Calu3 (cell line): ENCODE measurements around the gene PROCR. TPM values are rescaled to one million over a fixed set of nuclear protein-coding genes. Genes with fewer than 3 reads are reported as not detected.
"Not testable (repeated sequence)": the region's sequence is repeated elsewhere in the genome, so short reads cannot be mapped to it uniquely, and the experiment has no call there.

ENCODE experiments used
- BruUV-seq: library from RNA; stranded (reverse); fragments of 400-500 nt; replicated peaks from 2 replicates; lab custom pipeline; 2021; lab: Mats Ljungman, UMichigan
- CTCF ChIA-PET: fragments of 300-600 bp; sonication (Branson Sonifier 250); formaldehyde crosslinking; loops from one replicate; lab custom pipeline; 2022; ENCODE audit warnings: antibody characterized with exemption; lab: Charles Lee
- DNase-seq: peaks from one replicate; pipeline ENCODE4 v3.0.0; 2022
- H3K27ac Mint-ChIP-seq: one replicate; pipeline ENCODE4 v1.8.0; 2022; ENCODE audit warnings: mixed read lengths; ENCODE audit not compliant: unreplicated experiment
- H3K27me3 Mint-ChIP-seq: one replicate; pipeline ENCODE4 v1.8.0; 2022; ENCODE audit warnings: mixed read lengths; ENCODE audit not compliant: unreplicated experiment
- H3K36me3 Mint-ChIP-seq: one replicate; pipeline ENCODE4 v1.8.0; 2022; ENCODE audit warnings: mild to moderate bottlenecking, moderate library complexity, mixed read lengths; ENCODE audit not compliant: insufficient read depth, unreplicated experiment
- H3K4me1 Mint-ChIP-seq: one replicate; pipeline ENCODE4 v1.8.0; 2022; ENCODE audit warnings: mild to moderate bottlenecking, low read depth, mixed read lengths; ENCODE audit not compliant: unreplicated experiment
- H3K4me3 Mint-ChIP-seq: one replicate; pipeline ENCODE4 v1.8.0; 2022; ENCODE audit warnings: mild to moderate bottlenecking, low read depth, moderate library complexity, mixed read lengths; ENCODE audit not compliant: unreplicated experiment
- H3K9me3 Mint-ChIP-seq: one replicate; pipeline ENCODE4 v1.8.0; 2022; ENCODE audit warnings: low read depth, mixed read lengths; ENCODE audit not compliant: unreplicated experiment
- intact Hi-C: fragments of 100-400 bp; cut with micrococcal nuclease; formaldehyde crosslinking; loops from one replicate; pipeline ENCODE4 v1.10.0; 2022; ENCODE audit not compliant: unreplicated experiment
- total RNA-seq: library from RNA; stranded (reverse); gene quantifications from 2 replicates; pipeline ENCODE4 v1.2.3, GENCODE V29; 2022
- TF ChIP-seq, protein P1 (sequence below): fragments of 200-600 bp; IDR thresholded peaks from one replicate; pipeline ENCODE4 v1.8.0; 2022; ENCODE audit warnings: antibody characterized with exemption; ENCODE audit not compliant: unreplicated experiment

The PROCR gene
- total RNA-seq, 1 experiment from 2014 or later = 9.7 TPM

DNA sequence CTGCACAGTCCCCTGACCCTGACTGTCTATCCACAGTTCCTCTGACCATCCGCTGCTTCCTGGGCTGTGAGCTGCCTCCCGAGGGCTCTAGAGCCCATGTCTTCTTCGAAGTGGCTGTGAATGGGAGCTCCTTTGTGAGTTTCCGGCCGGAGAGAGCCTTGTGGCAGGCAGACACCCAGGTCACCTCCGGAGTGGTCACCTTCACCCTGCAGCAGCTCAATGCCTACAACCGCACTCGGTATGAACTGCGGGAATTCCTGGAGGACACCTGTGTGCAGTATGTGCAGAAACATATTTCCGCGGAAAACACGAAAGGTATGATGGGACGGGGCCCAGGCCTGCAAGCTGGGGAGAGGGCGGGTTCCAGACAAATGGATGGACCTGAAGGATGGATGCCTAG, 4.3 kb downstream of the PROCR start:
- intact Hi-C loops = no loop called here
- no peak overlapping the region for H3K27ac Mint-ChIP-seq
- no peaks in the 10 kb centered on the region for H3K27me3 Mint-ChIP-seq
- CTCF ChIA-PET = interaction anchor here (0.9 kb wide), 1 partner anchor 18 kb away, joined by 3 read pairs; no protein-coding TSS in a partner anchor
- no peak overlapping the region for H3K4me3 Mint-ChIP-seq
- no TSS peak for BruUV-seq
- no peak for DNase-seq
- TF ChIP-seq, protein P1, sequence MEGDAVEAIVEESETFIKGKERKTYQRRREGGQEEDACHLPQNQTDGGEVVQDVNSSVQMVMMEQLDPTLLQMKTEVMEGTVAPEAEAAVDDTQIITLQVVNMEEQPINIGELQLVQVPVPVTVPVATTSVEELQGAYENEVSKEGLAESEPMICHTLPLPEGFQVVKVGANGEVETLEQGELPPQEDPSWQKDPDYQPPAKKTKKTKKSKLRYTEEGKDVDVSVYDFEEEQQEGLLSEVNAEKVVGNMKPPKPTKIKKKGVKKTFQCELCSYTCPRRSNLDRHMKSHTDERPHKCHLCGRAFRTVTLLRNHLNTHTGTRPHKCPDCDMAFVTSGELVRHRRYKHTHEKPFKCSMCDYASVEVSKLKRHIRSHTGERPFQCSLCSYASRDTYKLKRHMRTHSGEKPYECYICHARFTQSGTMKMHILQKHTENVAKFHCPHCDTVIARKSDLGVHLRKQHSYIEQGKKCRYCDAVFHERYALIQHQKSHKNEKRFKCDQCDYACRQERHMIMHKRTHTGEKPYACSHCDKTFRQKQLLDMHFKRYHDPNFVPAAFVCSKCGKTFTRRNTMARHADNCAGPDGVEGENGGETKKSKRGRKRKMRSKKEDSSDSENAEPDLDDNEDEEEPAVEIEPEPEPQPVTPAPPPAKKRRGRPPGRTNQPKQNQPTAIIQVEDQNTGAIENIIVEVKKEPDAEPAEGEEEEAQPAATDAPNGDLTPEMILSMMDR = no peak
- H3K4me1 Mint-ChIP-seq = peaks cover 23% of the 10 kb centered on the region
- peaks cover 8% of the 10 kb centered on the region for H3K36me3 Mint-ChIP-seq
- no peaks in the 10 kb centered on the region for H3K9me3 Mint-ChIP-seq

DNA sequence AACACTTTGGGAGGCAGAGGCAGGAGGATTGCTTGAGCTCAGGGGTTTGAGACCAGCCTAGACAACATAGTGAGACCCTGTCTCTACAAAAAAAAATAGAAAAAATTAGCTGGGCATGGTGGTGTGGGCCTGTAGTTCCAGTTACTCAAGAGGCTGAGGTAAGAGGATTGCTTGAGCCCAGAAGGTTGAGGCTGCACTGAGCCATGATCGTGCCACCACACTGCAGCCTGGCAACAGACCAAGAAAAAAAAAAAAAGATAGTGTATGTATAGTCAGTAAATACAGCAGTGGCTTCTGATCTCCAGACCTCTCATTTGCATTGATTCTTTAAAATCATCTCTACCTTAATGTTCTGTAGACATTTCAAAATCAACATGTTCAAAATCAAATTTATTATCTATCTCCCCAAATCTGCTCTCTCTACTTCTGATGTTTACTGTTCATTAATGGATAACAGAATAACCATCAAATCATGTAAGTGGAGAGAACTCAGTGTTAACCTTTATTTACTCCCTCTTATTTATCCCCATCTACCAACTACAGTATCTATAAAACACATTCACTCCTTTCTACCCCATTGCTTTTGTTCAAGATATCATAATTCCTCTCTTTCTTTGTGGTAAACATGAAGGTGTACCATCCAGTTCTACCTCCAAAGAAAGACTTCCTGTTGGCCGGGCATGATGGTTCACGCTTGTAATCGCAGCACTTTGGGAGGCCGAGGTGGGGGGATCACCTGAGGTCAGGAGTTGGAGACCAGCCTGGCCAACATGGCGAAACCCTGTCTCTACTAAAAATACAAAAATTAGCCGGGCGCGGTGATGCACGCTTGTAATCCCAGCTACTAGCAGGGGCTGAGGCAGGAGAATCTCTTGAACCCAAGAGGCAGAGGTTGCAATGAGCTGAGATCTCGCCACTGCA, 7.7 kb downstream of the PROCR start:
- H3K4me3 Mint-ChIP-seq = no peak overlapping the region
- peaks cover 13% of the 10 kb centered on the region for H3K27me3 Mint-ChIP-seq
- CTCF ChIA-PET = interaction anchor here (0.5 to 1.0 kb wide), 6 partner anchors 13 to 1693 kb away, joined by 3 to 9 read pairs (median 4); no protein-coding TSS in a partner anchor
- H3K36me3 Mint-ChIP-seq = no peaks in the 10 kb centered on the region
- H3K9me3 Mint-ChIP-seq = no peaks in the 10 kb centered on the region
- H3K27ac Mint-ChIP-seq = no peak overlapping the region
- peaks cover 10% of the 10 kb centered on the region for H3K4me1 Mint-ChIP-seq
- BruUV-seq = no TSS peak
- no peak for DNase-seq
- TF ChIP-seq, protein P1 = no peak
- intact Hi-C loops = no loop called here

DNA sequence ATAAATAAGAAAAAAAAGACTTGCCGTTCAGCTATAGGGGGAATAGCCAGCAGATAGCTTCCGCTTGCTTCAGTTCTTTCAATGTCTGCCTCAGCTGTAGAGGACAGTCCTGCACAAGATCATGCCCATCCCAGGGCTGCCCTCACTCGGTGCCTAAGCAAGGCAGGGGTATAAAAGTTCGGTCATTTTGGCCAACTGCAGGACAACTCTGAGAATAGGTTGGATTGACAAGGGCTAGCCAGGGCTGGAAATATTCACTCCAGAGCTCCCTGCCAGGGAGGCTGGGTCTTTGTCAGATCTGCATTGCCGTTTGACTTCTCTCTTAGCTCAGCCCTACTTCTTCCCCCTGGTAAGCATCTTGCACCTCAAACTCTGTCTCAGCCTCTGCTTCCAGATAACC, 8.4 kb downstream of the PROCR start:
- intact Hi-C loops = no loop called here
- CTCF ChIA-PET = no interaction called here
- Mint-ChIP-seq H3K27ac (no peak overlapping the region), H3K4me1 (peaks cover 10% of the 10 kb centered on the region), H3K36me3 (no peaks in the 10 kb centered on the region), H3K9me3 (no peaks in the 10 kb centered on the region), H3K27me3 (peaks cover 13% of the 10 kb centered on the region), H3K4me3 (no peak overlapping the region)
- TF ChIP-seq, protein P1 = no peak
- no peak for DNase-seq
- no TSS peak for BruUV-seq

DNA sequence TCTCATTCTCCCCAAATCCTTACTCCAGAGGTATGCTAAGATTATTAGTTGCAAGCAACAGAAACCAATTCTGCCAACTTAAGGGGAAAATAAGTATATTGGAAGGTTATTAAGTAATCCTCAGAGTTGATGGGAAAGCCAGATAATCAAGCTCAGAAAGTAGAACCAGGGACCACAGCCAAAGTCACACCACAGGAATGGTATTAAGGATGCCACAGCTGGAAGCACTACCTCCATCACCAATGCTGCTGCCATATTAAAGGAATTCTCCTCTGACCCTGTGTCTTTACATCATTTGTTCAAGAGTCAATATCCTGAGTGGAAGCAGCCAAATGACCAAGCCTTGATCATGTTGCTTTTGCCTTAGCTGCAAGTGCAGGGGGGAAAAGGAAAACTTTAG, 9.9 kb downstream of the PROCR start:
- no peak for DNase-seq
- Mint-ChIP-seq H3K4me3 (no peak overlapping the region), H3K27me3 (peaks cover 13% of the 10 kb centered on the region), H3K36me3 (no peaks in the 10 kb centered on the region), H3K27ac (no peak overlapping the region), H3K9me3 (no peaks in the 10 kb centered on the region), H3K4me1 (peaks cover 10% of the 10 kb centered on the region)
- no TSS peak for BruUV-seq
- TF ChIP-seq, protein P1 = no peak
- intact Hi-C loops = no loop called here
- CTCF ChIA-PET = no interaction called here

DNA sequence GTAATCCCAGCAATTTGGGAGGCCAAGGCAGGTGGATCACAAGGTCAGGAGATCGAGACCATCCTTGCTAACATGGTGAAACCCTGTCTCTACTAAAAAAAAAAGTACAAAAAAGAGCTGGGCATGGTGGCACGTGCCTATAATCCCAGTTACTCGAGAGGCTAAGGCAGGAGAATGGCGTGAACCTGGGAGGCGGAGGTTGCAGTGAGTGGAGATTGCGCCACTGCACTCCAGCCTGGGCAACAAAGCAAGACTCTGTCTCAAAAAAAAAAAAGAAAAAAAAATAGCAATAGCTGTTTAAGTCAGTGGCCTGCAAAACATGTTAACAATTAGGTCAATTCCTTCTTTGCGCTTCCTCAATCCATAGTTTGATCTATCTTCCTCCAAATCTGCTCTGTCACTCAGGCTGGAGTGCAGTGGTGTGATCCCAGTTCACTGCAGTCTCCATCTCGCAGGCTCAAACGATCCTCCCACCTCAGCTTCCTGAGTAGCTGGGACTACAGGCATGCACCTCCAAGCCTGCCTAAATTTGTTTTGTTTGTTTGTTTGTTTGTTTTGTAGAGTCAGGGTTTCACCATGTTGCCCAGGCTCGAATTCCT, 14.9 kb downstream of the PROCR start:
- H3K4me3 Mint-ChIP-seq, BruUV-seq, H3K9me3 Mint-ChIP-seq, DNase-seq, intact Hi-C loops, H3K27ac Mint-ChIP-seq: not testable (repeated sequence)
- peaks cover 49% of the 10 kb centered on the region for H3K4me1 Mint-ChIP-seq
- H3K27me3 Mint-ChIP-seq = peaks cover 13% of the 10 kb centered on the region
- CTCF ChIA-PET = interaction anchor here (2.7 kb wide), 1 partner anchor 42 kb away, joined by 10 read pairs; no protein-coding TSS in a partner anchor
- H3K36me3 Mint-ChIP-seq = peaks cover 15% of the 10 kb centered on the region
